ENCODE results near the gene PLCH2. TPM values are rescaled to one million over a fixed set of nuclear protein-coding genes. Genes with fewer than 3 reads are reported as not detected.

The PLCH2 gene
- total and polyA plus RNA-seq, 4 donors, result 0.33 to 1.3 (median 1.0) TPM; not detected in 1

DNA sequence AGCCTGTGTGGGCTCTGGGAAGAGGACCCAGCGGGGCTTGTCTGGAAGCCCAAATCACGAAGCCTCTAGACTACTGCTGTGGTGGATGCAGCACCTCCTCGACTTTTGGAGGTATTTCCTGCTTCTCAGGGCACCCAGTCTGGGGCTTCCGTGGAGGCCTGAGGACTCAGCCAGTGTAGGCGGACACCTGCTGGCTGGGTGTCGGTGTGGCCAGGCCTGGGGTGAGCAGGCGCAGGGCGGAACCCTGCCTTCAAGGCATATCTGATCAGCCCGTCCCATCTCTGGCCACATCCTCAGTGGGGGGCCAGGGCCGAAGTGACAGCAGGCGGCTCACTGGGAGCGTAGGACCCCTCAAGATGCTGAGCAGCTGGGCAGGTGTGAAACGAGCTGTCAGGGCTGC lies 6.9 kb downstream of the PLCH2 start:
- no peak overlapping the region for H3K4me3 ChIP-seq (ENCODE audit: low read depth in 1 of 3, low read length in 3 of 3)
- H3K27me3 ChIP-seq (ENCODE audit: control insufficient read depth in 4 of 4, insufficient read depth in 4 of 4, low read length in 3 of 4), result no peaks in the 10 kb centered on the region
- no peaks in the 10 kb centered on the region for H3K36me3 ChIP-seq (ENCODE audit: control insufficient read depth in 4 of 4, insufficient read depth in 3 of 4, low read depth in 1 of 4, low read length in 3 of 4)
- no peak for DNase-seq (ENCODE audit: low spot score)
- H3K27ac ChIP-seq (ENCODE audit: low read depth in 1 of 2, low read length in 2 of 2), result no peak overlapping the region
- 89% methylated on average over 13 of the region's 13 CpGs for WGBS
- no peak for TF ChIP-seq HNF4G (IDR thresholded peaks at IDR 0.05)
- no peak for TF ChIP-seq RXRA (IDR thresholded peaks at IDR 0.05)
- TF ChIP-seq, protein P1, sequence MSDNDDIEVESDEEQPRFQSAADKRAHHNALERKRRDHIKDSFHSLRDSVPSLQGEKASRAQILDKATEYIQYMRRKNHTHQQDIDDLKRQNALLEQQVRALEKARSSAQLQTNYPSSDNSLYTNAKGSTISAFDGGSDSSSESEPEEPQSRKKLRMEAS (IDR thresholded peaks at IDR 0.05), result no peak
- no peak for TF ChIP-seq FOXA1 (IDR thresholded peaks at IDR 0.05)
- TF ChIP-seq EGR1 (IDR thresholded peaks at IDR 0.05; ENCODE audit: low read depth in 2 of 2), result no peak
- no peak for TF ChIP-seq HNF4A (conservative IDR thresholded peaks at IDR 0.05)
- TF ChIP-seq, protein P2, sequence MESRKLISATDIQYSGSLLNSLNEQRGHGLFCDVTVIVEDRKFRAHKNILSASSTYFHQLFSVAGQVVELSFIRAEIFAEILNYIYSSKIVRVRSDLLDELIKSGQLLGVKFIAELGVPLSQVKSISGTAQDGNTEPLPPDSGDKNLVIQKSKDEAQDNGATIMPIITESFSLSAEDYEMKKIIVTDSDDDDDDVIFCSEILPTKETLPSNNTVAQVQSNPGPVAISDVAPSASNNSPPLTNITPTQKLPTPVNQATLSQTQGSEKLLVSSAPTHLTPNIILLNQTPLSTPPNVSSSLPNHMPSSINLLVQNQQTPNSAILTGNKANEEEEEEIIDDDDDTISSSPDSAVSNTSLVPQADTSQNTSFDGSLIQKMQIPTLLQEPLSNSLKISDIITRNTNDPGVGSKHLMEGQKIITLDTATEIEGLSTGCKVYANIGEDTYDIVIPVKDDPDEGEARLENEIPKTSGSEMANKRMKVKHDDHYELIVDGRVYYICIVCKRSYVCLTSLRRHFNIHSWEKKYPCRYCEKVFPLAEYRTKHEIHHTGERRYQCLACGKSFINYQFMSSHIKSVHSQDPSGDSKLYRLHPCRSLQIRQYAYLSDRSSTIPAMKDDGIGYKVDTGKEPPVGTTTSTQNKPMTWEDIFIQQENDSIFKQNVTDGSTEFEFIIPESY (IDR thresholded peaks at IDR 0.05), result no peak
- no peak for TF ChIP-seq GABPA (IDR thresholded peaks at IDR 0.05 in 1 of 2, conservative IDR thresholded peaks at IDR 0.05 in 1 of 2)
- no peak for TF ChIP-seq YY1 (IDR thresholded peaks at IDR 0.05)
- TF ChIP-seq NR2F2 (IDR thresholded peaks at IDR 0.05), result no peak
- TF ChIP-seq, protein P3, sequence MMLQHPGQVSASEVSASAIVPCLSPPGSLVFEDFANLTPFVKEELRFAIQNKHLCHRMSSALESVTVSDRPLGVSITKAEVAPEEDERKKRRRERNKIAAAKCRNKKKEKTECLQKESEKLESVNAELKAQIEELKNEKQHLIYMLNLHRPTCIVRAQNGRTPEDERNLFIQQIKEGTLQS (IDR thresholded peaks at IDR 0.05), result no peak
- TF ChIP-seq SP1 (IDR thresholded peaks at IDR 0.05), result no peak
- TF ChIP-seq, protein P4, sequence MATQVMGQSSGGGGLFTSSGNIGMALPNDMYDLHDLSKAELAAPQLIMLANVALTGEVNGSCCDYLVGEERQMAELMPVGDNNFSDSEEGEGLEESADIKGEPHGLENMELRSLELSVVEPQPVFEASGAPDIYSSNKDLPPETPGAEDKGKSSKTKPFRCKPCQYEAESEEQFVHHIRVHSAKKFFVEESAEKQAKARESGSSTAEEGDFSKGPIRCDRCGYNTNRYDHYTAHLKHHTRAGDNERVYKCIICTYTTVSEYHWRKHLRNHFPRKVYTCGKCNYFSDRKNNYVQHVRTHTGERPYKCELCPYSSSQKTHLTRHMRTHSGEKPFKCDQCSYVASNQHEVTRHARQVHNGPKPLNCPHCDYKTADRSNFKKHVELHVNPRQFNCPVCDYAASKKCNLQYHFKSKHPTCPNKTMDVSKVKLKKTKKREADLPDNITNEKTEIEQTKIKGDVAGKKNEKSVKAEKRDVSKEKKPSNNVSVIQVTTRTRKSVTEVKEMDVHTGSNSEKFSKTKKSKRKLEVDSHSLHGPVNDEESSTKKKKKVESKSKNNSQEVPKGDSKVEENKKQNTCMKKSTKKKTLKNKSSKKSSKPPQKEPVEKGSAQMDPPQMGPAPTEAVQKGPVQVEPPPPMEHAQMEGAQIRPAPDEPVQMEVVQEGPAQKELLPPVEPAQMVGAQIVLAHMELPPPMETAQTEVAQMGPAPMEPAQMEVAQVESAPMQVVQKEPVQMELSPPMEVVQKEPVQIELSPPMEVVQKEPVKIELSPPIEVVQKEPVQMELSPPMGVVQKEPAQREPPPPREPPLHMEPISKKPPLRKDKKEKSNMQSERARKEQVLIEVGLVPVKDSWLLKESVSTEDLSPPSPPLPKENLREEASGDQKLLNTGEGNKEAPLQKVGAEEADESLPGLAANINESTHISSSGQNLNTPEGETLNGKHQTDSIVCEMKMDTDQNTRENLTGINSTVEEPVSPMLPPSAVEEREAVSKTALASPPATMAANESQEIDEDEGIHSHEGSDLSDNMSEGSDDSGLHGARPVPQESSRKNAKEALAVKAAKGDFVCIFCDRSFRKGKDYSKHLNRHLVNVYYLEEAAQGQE (IDR thresholded peaks at IDR 0.05), result no peak
- peaks cover 0 to 5% (median 5%) of the 10 kb centered on the region in 4 donors for H3K4me1 ChIP-seq (ENCODE audit: control insufficient read depth in 4 of 4, insufficient read depth in 4 of 4, low read length in 3 of 4)
- peaks cover 0 to 1% (median under 1%) of the 10 kb centered on the region in 4 donors for H3K9me3 ChIP-seq (ENCODE audit: control insufficient read depth in 4 of 4, low read length in 3 of 4)
- no peak overlapping the region for H3K9ac ChIP-seq (ENCODE audit: low read depth in 1 of 2, low read length in 2 of 2)

DNA sequence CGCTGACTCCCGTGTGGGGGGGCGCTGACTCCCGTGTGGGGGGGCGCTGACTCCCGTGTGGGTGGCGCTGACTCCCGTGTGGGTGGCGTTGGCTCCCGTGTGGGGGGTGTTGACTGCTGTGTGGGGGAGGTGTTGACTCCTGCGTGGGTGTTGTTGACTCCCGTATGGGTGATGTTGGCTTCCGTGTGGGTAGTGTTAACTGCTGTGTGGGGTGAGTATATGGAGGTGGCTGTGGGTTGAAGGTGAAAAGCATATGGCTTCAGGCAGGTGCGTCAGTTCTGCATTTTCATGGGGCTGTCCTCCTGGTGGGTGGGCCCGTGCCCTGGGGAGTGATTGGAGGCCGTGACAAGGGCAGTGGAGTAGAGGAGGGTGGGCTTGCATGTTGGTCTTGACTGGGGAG lies 7.9 kb downstream of the PLCH2 start:
- 78% methylated on average over 16 of the region's 16 CpGs for WGBS
- no peak for DNase-seq (ENCODE audit: low spot score)
- TF ChIP-seq, protein P5, sequence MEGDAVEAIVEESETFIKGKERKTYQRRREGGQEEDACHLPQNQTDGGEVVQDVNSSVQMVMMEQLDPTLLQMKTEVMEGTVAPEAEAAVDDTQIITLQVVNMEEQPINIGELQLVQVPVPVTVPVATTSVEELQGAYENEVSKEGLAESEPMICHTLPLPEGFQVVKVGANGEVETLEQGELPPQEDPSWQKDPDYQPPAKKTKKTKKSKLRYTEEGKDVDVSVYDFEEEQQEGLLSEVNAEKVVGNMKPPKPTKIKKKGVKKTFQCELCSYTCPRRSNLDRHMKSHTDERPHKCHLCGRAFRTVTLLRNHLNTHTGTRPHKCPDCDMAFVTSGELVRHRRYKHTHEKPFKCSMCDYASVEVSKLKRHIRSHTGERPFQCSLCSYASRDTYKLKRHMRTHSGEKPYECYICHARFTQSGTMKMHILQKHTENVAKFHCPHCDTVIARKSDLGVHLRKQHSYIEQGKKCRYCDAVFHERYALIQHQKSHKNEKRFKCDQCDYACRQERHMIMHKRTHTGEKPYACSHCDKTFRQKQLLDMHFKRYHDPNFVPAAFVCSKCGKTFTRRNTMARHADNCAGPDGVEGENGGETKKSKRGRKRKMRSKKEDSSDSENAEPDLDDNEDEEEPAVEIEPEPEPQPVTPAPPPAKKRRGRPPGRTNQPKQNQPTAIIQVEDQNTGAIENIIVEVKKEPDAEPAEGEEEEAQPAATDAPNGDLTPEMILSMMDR (IDR thresholded peaks at IDR 0.05; ENCODE audit: low read depth, low read length, missing input control), result no peak
- TF ChIP-seq TAF1 (conservative IDR thresholded peaks at IDR 0.05) (no peak), HNF4G (IDR thresholded peaks at IDR 0.05) (no peak), EGR1 (IDR thresholded peaks at IDR 0.05; ENCODE audit: low read depth in 2 of 2) (no peak), HNF4A (conservative IDR thresholded peaks at IDR 0.05) (no peak), GABPA (IDR thresholded peaks at IDR 0.05 in 1 of 2, conservative IDR thresholded peaks at IDR 0.05 in 1 of 2) (no peak), FOXA1 (IDR thresholded peaks at IDR 0.05) (no peak), FOXA2 (IDR thresholded peaks at IDR 0.05) (no peak), RAD21 (IDR thresholded peaks at IDR 0.05) (no peak), JUND (IDR thresholded peaks at IDR 0.05) (no peak)
- TF ChIP-seq, protein P1 (IDR thresholded peaks at IDR 0.05), result no peak
- TF ChIP-seq, protein P3 (IDR thresholded peaks at IDR 0.05), result no peak
- TF ChIP-seq, protein P2 (IDR thresholded peaks at IDR 0.05), result no peak

More for the DNA sequence above, 7.9 kb downstream of the PLCH2 start:
- Histone ChIP-seq H3K9me3 (ENCODE audit: control insufficient read depth in 4 of 4, low read length in 3 of 4) (peaks cover 0 to 8% (median 1%) of the 10 kb centered on the region in 4 donors), H3K27me3 (ENCODE audit: control insufficient read depth in 4 of 4, insufficient read depth in 4 of 4, low read length in 3 of 4) (no peaks in the 10 kb centered on the region), H3K9ac (ENCODE audit: low read depth in 1 of 2, low read length in 2 of 2) (no peak overlapping the region), H3K4me1 (ENCODE audit: control insufficient read depth in 4 of 4, insufficient read depth in 4 of 4, low read length in 3 of 4) (no peaks in the 10 kb centered on the region), H3K36me3 (ENCODE audit: control insufficient read depth in 4 of 4, insufficient read depth in 3 of 4, low read depth in 1 of 4, low read length in 3 of 4) (no peaks in the 10 kb centered on the region), H3K27ac (ENCODE audit: low read depth in 1 of 2, low read length in 2 of 2) (no peak overlapping the region), H3K4me3 (ENCODE audit: low read depth in 1 of 3, low read length in 3 of 3) (no peak overlapping the region)

Measured in liver (tissue), 9 donors.